ENCODE data around the gene COG6.

The COG6 gene

DNA sequence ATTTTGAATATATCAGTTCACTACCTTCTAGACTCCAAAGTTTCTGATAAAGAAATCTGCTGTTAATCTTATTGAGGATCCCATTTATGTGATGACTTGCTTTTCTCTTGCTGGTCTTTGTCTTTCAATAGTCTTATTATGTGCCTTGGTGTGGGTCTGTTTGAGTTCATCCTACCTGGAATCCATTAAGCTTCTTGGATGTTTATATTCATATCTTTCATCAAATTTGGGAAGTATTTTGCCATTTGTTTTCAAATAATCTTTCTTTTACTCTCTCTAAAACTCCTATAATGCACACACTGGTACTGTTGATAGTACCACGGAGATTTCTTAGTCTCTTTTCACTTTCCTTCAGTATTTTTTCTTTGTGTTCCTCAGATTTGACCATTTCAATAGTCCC is 24.2 kb upstream of the COG6 start:
- DNase-seq (ENCODE audit: low spot score), result no peak
- TF ChIP-seq, protein P1, sequence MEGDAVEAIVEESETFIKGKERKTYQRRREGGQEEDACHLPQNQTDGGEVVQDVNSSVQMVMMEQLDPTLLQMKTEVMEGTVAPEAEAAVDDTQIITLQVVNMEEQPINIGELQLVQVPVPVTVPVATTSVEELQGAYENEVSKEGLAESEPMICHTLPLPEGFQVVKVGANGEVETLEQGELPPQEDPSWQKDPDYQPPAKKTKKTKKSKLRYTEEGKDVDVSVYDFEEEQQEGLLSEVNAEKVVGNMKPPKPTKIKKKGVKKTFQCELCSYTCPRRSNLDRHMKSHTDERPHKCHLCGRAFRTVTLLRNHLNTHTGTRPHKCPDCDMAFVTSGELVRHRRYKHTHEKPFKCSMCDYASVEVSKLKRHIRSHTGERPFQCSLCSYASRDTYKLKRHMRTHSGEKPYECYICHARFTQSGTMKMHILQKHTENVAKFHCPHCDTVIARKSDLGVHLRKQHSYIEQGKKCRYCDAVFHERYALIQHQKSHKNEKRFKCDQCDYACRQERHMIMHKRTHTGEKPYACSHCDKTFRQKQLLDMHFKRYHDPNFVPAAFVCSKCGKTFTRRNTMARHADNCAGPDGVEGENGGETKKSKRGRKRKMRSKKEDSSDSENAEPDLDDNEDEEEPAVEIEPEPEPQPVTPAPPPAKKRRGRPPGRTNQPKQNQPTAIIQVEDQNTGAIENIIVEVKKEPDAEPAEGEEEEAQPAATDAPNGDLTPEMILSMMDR (IDR thresholded peaks at IDR 0.05; ENCODE audit: extremely low read depth, missing control alignments), result no peak

DNA sequence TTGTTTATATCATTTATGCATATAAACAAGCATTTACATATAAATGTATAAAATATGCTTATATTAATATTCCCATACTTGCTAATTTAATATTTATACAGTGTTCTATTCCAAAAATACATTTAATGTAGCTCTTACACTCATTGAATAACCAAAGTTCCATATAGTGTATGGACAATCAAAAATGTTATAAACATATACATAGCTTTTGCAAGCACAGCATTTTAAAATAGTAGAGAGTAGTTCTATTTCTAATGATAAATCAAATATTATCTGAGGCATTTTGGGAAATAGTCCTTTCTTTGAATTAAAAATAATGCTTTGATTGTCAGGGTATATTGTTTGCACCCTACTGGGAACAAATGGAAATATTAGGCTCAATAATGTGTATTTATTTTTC is 22.5 kb upstream of the COG6 start:
- no peak for DNase-seq (ENCODE audit: low spot score)
- TF ChIP-seq, protein P1 (IDR thresholded peaks at IDR 0.05; ENCODE audit: extremely low read depth, missing control alignments), result no peak

DNA sequence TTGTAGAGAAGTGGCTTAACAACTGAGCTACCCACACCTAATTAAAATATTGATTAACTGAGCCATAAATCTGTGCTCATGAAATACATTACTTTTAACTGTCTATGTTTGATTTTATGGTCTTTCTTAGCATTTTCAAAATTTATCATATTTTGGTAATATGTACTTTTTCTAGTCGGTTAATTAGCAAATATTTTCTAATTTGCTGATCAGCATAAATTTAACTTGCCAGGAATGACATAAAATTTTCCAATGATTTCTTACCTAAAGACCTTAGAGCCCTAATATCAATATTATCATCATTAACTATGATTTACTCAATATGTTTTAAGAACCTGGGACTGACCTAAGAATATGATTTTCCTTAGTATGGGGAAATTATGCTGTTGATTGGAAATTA is 19.9 kb upstream of the COG6 start:
- TF ChIP-seq, protein P1 (IDR thresholded peaks at IDR 0.05; ENCODE audit: extremely low read depth, missing control alignments), result no peak
- DNase-seq (ENCODE audit: low spot score), result no peak

DNA sequence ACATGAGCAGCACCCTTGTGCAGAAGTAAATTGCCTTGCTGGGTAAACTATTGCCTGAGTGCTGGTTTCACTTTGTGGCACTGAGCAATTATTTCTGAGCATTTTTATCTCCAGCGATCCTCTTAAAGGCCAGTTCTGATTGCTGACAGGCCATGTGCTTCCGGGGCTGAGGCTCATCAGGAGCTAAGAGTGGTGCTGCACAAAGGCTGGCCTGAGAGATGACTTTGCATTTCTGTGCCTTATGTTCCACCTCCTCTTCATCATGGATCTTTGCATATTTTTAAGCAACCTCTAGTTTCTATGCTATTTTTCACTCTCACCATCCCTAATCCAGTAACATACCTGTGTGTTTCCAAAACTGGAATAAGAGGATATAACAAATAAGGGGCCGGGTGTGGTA is 17.6 kb upstream of the COG6 start:
- TF ChIP-seq, protein P1 (IDR thresholded peaks at IDR 0.05; ENCODE audit: extremely low read depth, missing control alignments), result no peak
- no peak for DNase-seq (ENCODE audit: low spot score)

DNA sequence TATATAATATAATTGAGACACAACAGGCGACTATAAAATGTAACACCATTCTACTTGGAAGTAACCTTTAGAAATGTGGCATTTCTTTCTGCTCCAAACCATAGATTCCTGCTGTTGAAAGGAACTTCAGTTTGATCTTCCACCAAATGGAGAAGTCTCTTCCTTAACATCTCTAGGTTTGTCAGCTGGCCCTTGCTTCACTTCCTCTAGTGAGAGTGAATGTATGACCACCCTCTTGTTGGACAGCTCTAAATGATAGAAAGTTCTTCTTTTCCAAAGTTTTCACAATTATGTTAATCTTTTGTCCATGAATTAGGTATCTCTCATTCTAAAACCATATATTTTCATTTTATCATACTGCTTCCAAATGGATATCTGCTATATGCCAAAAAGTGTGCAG is 13.8 kb upstream of the COG6 start:
- DNase-seq (ENCODE audit: low spot score), result no peak
- TF ChIP-seq, protein P1 (IDR thresholded peaks at IDR 0.05; ENCODE audit: extremely low read depth, missing control alignments), result no peak

DNA sequence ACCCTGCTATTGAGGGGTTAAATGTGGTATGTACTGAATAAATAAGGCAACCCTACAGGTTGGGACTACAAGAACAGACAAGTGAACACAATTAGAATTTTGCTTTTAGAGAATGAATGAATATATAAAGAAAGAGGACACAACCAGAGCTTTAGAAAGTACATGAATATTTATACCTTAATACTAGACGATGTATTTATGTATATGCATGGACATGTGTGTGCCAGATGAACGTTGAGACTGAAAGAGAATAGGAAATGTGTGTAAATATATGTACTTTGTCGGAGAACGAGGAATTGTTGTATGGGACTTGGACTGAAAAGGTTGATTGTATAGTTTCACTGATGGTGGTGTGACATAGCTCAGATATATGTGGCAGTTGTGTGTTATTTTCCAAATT is 9.3 kb upstream of the COG6 start:
- DNase-seq (ENCODE audit: low spot score), result no peak
- TF ChIP-seq, protein P1 (IDR thresholded peaks at IDR 0.05; ENCODE audit: extremely low read depth, missing control alignments), result no peak

DNA sequence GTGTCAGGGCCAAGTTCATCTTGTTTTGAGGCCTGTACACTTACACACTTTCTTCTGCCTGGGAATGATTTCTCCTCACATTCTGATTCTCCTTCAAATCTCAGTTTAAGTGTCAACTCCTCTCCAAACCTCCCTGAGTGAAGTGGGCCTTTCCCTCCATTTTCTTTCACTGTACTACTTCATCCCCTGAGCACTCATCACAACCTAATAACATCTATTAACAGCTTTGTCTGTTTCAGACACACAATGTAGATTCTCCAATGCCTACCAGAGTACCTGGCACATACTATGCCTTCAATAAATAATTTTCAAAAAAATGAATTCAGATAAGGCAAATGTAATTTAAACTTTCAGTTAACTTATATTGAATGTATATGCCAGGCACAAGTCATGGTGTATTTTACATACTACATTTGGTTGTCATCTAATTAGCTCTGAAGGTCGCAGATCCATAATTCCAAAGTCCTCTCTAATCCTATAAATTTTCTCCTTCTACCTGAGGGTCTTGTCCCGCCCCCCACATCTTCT is 357 bp upstream of the COG6 start:
- TF ChIP-seq, protein P1 (IDR thresholded peaks at IDR 0.05; ENCODE audit: extremely low read depth, missing control alignments), result no peak
- peak; percentile 4 for DNase-seq (ENCODE audit: low spot score)

Measured in GM20000 (cell line).